K562 (cell line): Measurements from ENCODE around the gene PRM3. TPM values are rescaled to one million over a fixed set of nuclear protein-coding genes. Genes with fewer than 3 reads are reported as not detected.
A peak's percentile ranks its signal among the peaks of the same experiment; 100 is the strongest.

ENCODE experiments used
- ATAC-seq: fragments of 200-7000 bp; cut with Tn5 transposase; 3 replicates; pipeline ENCODE4 v1.9.1; 2020; ENCODE audit warnings: moderate library complexity
- BruUV-seq: library from RNA; stranded (reverse); fragments of 400-500 nt; replicated peaks from 2 replicates; lab custom pipeline; 2021; lab: Mats Ljungman, UMichigan
- CTCF ChIA-PET: fragments of 300-600 bp; formaldehyde crosslinking; extraction: SDS; loops from one replicate; lab custom pipeline; 2021; ENCODE audit warnings: low intra/inter-chr PET ratio; lab: Yijun Ruan, JAX
- POLR2A ChIA-PET: fragments of 300-600, 350-650 bp; sonication (Branson Sonifier 250); formaldehyde crosslinking; extraction: SDS; loops from one replicate; lab custom pipeline; 2021; ENCODE audit warnings: antibody characterized with exemption, inconsistent platforms; lab: Yijun Ruan, JAX
- DNase-seq, 4 experiments: peaks; one replicate each; pipeline versions ENCODE4 v3.0.0 to v3.0.0-alpha.2; 2011 to 2018; ENCODE audit warnings: low spot score in 3 of 4, mixed read lengths in 3 of 4; ENCODE audit errors: extremely low read depth in 1 of 4
- FAIRE-seq: peaks from 2 replicates; lab custom pipeline; 2011; peaks lifted over from hg19 to GRCh38; lab: Jason Lieb, UNC
- H2AFZ ChIP-seq: 2 replicates; pipeline ENCODE4 v1.6.0; 2011; ENCODE audit warnings: low read depth, low read length, control low read depth, inconsistent platforms
- H3K27ac ChIP-seq: fragments of 200-600 bp; 3 replicates; pipeline ENCODE4 v1.8.0; 2011; ENCODE audit warnings: low read depth, mild to moderate bottlenecking, control low read depth, inconsistent platforms, low read length, moderate library complexity, mixed read lengths; ENCODE audit errors: extremely low read depth
- H3K27me3 ChIP-seq, 2 experiments: fragments of 300-600 bp in 1 of 2; 2 replicates in 1 of 2; 3 replicates in 1 of 2; pipeline versions ENCODE4 v1.6.0 to v1.8.0; 2011; ENCODE audit warnings: inconsistent platforms in 2 of 2, low read length in 2 of 2, mild to moderate bottlenecking in 1 of 2, mixed read lengths in 1 of 2, moderate library complexity in 1 of 2; ENCODE audit not compliant: control insufficient read depth in 2 of 2, insufficient read depth in 2 of 2
- H3K36me3 ChIP-seq: fragments of 300-600 bp; 3 replicates; pipeline ENCODE4 v1.8.0; 2011; ENCODE audit warnings: mild to moderate bottlenecking, low read length, inconsistent platforms; ENCODE audit not compliant: control insufficient read depth, insufficient read depth
- H3K4me1 ChIP-seq, 2 experiments: fragments of 200-600 bp in 1 of 2; replicated peaks in 1 of 2; 2 replicates in 1 of 2; 3 replicates in 1 of 2; pipeline versions ENCODE4 v1.5.1 to v1.8.0; 2011; ENCODE audit warnings: inconsistent platforms in 2 of 2, low read length in 2 of 2, mild to moderate bottlenecking in 1 of 2, mixed read lengths in 1 of 2, moderate library complexity in 1 of 2; ENCODE audit not compliant: control insufficient read depth in 2 of 2, insufficient read depth in 2 of 2
- H3K4me2 ChIP-seq: 2 replicates; pipeline ENCODE4 v1.6.1; 2011; ENCODE audit warnings: low read length, control low read depth, inconsistent platforms, mixed read lengths; ENCODE audit not compliant: insufficient read depth
- H3K4me3 ChIP-seq: fragments of 200-600 bp; sonication (generic), shearing (Covaris generic); 2 replicates; pipeline ENCODE4 v1.5.1; 2016; ENCODE audit warnings: control low read depth, inconsistent platforms
- H3K79me2 ChIP-seq: fragments of 200-600 bp; 3 replicates; pipeline ENCODE4 v1.8.0; 2011; ENCODE audit warnings: low read length, inconsistent platforms; ENCODE audit not compliant: control insufficient read depth, insufficient read depth
- H3K9ac ChIP-seq, 2 experiments: 2 replicates each; pipeline versions ENCODE4 v1.6.0 to v1.6.1; 2011; ENCODE audit warnings: low read depth in 2 of 2, low read length in 2 of 2, control low read depth in 1 of 2, inconsistent platforms in 1 of 2, mild to moderate bottlenecking in 1 of 2, mixed read lengths in 1 of 2; ENCODE audit not compliant: insufficient read depth in 1 of 2
- H3K9me1 ChIP-seq: one replicate; pipeline ENCODE4 v1.6.0; 2011; ENCODE audit warnings: inconsistent platforms, mild to moderate bottlenecking, low read length, moderate library complexity; ENCODE audit not compliant: control insufficient read depth, insufficient read depth
- H3K9me3 ChIP-seq: replicated peaks from 2 replicates; pipeline ENCODE4 v1.5.1; 2011; ENCODE audit warnings: low read depth, low read length, inconsistent platforms; ENCODE audit not compliant: control insufficient read depth, insufficient read depth
- H4K20me1 ChIP-seq: replicated peaks from 2 replicates; pipeline ENCODE4 v1.6.1; 2011; ENCODE audit warnings: low read length, inconsistent platforms, mixed read lengths; ENCODE audit not compliant: control insufficient read depth, insufficient read depth
- CBX1 ChIP-seq: sonication (generic); IDR thresholded peaks from 2 replicates; pipeline ENCODE4 v1.6.1; 2016; ENCODE audit warnings: antibody characterized with exemption, low read depth, mild to moderate bottlenecking
- CCNT2 ChIP-seq: IDR thresholded peaks from 2 replicates; pipeline ENCODE4 v1.6.1; 2011; ENCODE audit warnings: borderline replicate concordance, low read depth, mild to moderate bottlenecking, moderate library complexity, mixed read lengths, low read length; ENCODE audit not compliant: insufficient read length; ENCODE audit errors: extremely low read depth
- CLOCK ChIP-seq: fragments of 250-450 bp; sonication (Bioruptor Pico); IDR thresholded peaks from 2 replicates; pipeline ENCODE4 v1.4.0; 2020; ENCODE audit warnings: mild to moderate bottlenecking, moderate library complexity, borderline replicate concordance
- FOXK1 ChIP-seq: sonication (generic); formaldehyde crosslinking; IDR thresholded peaks from 2 replicates; pipeline ENCODE4 v1.8.0; 2022; ENCODE audit warnings: missing genetic modification reagents, mild to moderate bottlenecking, borderline replicate concordance
- HDAC1 ChIP-seq, 2 experiments: fragments of 450-650 bp; IDR thresholded peaks; 2 replicates each; pipeline ENCODE4 v1.6.1; 2016 to 2017; ENCODE audit warnings: inconsistent platforms in 1 of 2, mild to moderate bottlenecking in 1 of 2, moderate library complexity in 1 of 2
- MBD1 ChIP-seq: fragments of 250-450 bp; sonication (Bioruptor Pico); IDR thresholded peaks from 2 replicates; pipeline ENCODE4 v1.8.0; 2022; ENCODE audit warnings: inconsistent platforms
- NONO ChIP-seq, 2 experiments: fragments of 200-400 bp in 1 of 2; fragments of 450-650 bp in 1 of 2; formaldehyde crosslinking in 1 of 2; IDR thresholded peaks; 2 replicates each; pipeline ENCODE4 v1.6.1; 2017; ENCODE audit warnings: low read depth in 2 of 2, mild to moderate bottlenecking in 2 of 2, moderate library complexity in 2 of 2, low read length in 1 of 2
- PHB ChIP-seq: fragments of 250-450 bp; sonication (Bioruptor Pico); IDR thresholded peaks from 2 replicates; pipeline ENCODE4 v1.5.0; 2021
- RFX1 ChIP-seq: fragments of 450-650 bp; IDR thresholded peaks from 2 replicates; pipeline ENCODE4 v1.6.1; 2016; ENCODE audit warnings: mild to moderate bottlenecking, moderate library complexity
- STAG1 ChIP-seq: sonication (generic); formaldehyde crosslinking; IDR thresholded peaks from 2 replicates; pipeline ENCODE4 v1.5.0; 2020; ENCODE audit warnings: missing genetic modification reagents, borderline replicate concordance
- XRCC4 ChIP-seq: IDR thresholded peaks from one replicate; pipeline ENCODE4 v1.6.1; 2011; ENCODE audit not compliant: insufficient read depth, insufficient read length; ENCODE audit errors: extremely low read depth
- ZNF165 ChIP-seq: fragments of 250-450 bp; sonication (Bioruptor Pico); IDR thresholded peaks from 2 replicates; pipeline ENCODE4 v1.4.0; 2020; ENCODE audit warnings: borderline replicate concordance
- ZNF184 ChIP-seq: sonication (generic); formaldehyde crosslinking; IDR thresholded peaks from 2 replicates; pipeline ENCODE4 v1.5.0; 2020; ENCODE audit warnings: missing genetic modification reagents
- ZNF436 ChIP-seq: fragments of 250-450, 450-650 bp; sonication (Bioruptor Pico); formaldehyde crosslinking; IDR thresholded peaks from 2 replicates; pipeline ENCODE4 v1.7.0; 2020; ENCODE audit warnings: mild to moderate bottlenecking
- ZNF77 ChIP-seq: fragments of 250-450 bp; sonication (Bioruptor Pico); IDR thresholded peaks from 2 replicates; pipeline ENCODE4 v1.5.0; 2020
- WGBS: fragments of 100-300 bp; shearing (Covaris generic); methylation state at CpG from one replicate; pipeline ENCODE4 v1.1.6; 2016; ENCODE audit warnings: low coverage, mixed read lengths; ENCODE audit not compliant: insufficient coverage; ENCODE audit errors: missing lambda C conversion rate; 5-methylcytosine and 5-hydroxymethylcytosine counted together
- in situ Hi-C: fragments of 300-500 bp; cut with MboI; formaldehyde crosslinking; loops from 4 replicates; pipeline ENCODE4 v1.15.0; 2018; ENCODE audit warnings: inconsistent platforms, mixed read lengths
- intact Hi-C: fragments of 100-400 bp; cut with micrococcal nuclease; formaldehyde crosslinking; loops from 2 replicates; pipeline ENCODE4 v1.14.2; 2022
- polyA plus RNA-seq, 8 experiments: library from polyadenylated mRNA; depleted of rRNA in 4 of 8; stranded (reverse) in 5 of 8; unstranded in 3 of 8; fragments of >200 nt; fragmentation: Nextera tagmentation in 2 of 8; fragmentation: Illumina TruSeq in 1 of 8; extraction: Ambion mirVana in 2 of 8; extraction: Trizol in 1 of 8; gene quantifications; 2 replicates each; pipeline versions ENCODE4 v1.2.1 to v1.2.3, GENCODE V29; 2011 to 2014; ENCODE audit warnings: inconsistent platforms in 1 of 8, missing spikeins in 1 of 8
- total RNA-seq, 7 experiments: library from RNA; depleted of rRNA in 6 of 7; stranded (reverse); fragments of >200 nt in 6 of 7; fragmentation: Illumina TruSeq in 2 of 7; extraction: Trizol in 2 of 7; gene quantifications; 2 replicates each; pipeline versions ENCODE4 v1.2.1 to v1.2.3, GENCODE V29; 2011 to 2021; ENCODE audit warnings: low replicate concordance in 1 of 7
- TF ChIP-seq, protein P1 (sequence below): fragments of 450-650 bp; formaldehyde crosslinking; IDR thresholded peaks from 2 replicates; pipeline ENCODE4 v1.4.0; 2022; ENCODE audit warnings: missing genetic modification characterization

Gene PRM3
- total and polyA plus RNA-seq, 9 of the 15 experiments (the other 6 are each of a cell fraction or from before 2014, with no cell fraction given): not detected

DNA sequence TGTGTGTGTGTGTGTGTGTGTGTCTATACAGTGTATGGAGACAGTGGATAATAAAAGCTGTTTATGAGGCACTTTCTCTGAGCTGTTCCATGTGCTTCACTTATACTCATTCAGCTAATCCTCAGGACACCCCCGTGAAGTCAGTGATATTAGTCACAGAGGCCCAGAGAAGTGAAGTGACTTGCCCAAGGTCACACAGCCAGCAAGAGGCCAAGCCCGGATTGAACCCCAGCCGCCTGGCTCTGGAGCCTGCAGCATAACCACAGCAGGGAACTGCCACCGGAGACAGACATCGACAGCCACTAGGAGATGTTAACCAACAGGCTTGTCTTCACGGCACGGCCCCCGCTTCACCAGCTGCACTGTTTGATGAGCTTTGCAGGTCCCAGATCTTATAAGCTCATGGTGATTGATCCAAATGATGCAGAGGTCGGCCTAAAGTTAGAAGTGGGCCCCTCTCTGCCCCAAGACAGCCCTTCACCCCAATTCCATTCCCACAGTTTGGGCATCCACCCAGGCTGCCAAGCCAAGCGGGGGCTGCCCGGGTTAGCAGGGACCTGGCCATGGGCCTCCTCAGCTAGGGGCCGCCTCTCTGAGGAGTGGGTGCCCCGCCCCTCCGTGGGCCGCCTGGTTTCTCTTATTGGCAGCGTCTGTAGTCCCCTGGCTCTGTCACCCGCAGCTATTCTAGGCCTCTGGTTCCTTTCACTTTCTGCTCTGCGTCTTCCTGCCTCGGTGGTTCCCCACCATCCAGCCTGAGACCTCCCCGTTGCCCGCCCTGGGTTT lies 48.3 kb downstream of the PRM3 start:
- no peaks in the 10 kb centered on the region for H3K27me3 ChIP-seq
- H3K4me2 ChIP-seq: no peak overlapping the region
- POLR2A ChIA-PET: interaction anchor here (0.6 to 1.4 kb wide), 5 partner anchors 13 to 227 kb away, joined by 3 to 4 read pairs (median 3); no protein-coding TSS in a partner anchor
- DNase-seq (no peak), FAIRE-seq (no peak), ATAC-seq (no peak; the same call in 2 of the 3 replicates)
- in situ Hi-C loops: no loop called here
- CTCF ChIA-PET: no interaction called here
- H3K9ac ChIP-seq: peak overlapping the region in 1 of 2 experiments; percentile 31; a peak in 1 of 4 replicates
- WGBS: 80% methylated on average over 20 of the region's 21 CpGs
- H3K9me3 ChIP-seq: no peaks in the 10 kb centered on the region
- H2AFZ ChIP-seq: peak overlapping the region; percentile 69
- H4K20me1 ChIP-seq: no peaks in the 10 kb centered on the region
- intact Hi-C loops: loop anchor here (1.0 kb wide), 1 partner anchor 8 kb away; no protein-coding TSS in a partner anchor
- peak overlapping the region; percentile 59; the same call in 1 of the 3 replicates for H3K27ac ChIP-seq
- no peak overlapping the region for H3K4me3 ChIP-seq
- no TSS peak for BruUV-seq
- H3K9me1 ChIP-seq: no peaks in the 10 kb centered on the region
- no peaks in the 10 kb centered on the region for H3K36me3 ChIP-seq
- H3K79me2 ChIP-seq: no peaks in the 10 kb centered on the region
- peaks cover 6 to 20% of the 10 kb centered on the region in 2 experiments for H3K4me1 ChIP-seq
- TF ChIP-seq RFX1 (no peak), ZNF77 (CRISPR knock-in tag) (no peak), PHB (no peak), NONO (IDR thresholded peaks at IDR 0.05; ENCODE audit: low read depth in 2 of 2, low read length in 1 of 2) (no peak), FOXK1 (CRISPR knock-in tag) (no peak), CCNT2 (no peak), ZNF436 (CRISPR knock-in tag) (no peak), ZNF165 (CRISPR knock-in tag) (no peak), CBX1 (no peak), MBD1 (CRISPR knock-in tag) (no peak), HDAC1 (IDR thresholded peaks at IDR 0.05) (0 out of 4 replicates have a peak, but pooled peaks of 1 of the 2 experiments have one; percentile 33), CLOCK (no peak), STAG1 (CRISPR knock-in tag) (no peak), XRCC4 (no peak), ZNF184 (CRISPR knock-in tag) (no peak)
- TF ChIP-seq, protein P1, sequence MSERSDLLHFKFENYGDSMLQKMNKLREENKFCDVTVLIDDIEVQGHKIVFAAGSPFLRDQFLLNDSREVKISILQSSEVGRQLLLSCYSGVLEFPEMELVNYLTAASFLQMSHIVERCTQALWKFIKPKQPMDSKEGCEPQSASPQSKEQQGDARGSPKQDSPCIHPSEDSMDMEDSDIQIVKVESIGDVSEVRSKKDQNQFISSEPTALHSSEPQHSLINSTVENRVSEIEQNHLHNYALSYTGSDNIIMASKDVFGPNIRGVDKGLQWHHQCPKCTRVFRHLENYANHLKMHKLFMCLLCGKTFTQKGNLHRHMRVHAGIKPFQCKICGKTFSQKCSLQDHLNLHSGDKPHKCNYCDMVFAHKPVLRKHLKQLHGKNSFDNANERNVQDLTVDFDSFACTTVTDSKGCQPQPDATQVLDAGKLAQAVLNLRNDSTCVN (CRISPR knock-in tag): no peak
